H9 (cell line): ENCODE results near the gene BCL11B. TPM values are rescaled to one million over a fixed set of nuclear protein-coding genes. Genes with fewer than 3 reads are reported as not detected.

Experiments used
- DNase-seq: peaks from one replicate; pipeline ENCODE4 v3.0.0-alpha.2; 2017
- H2AFZ ChIP-seq: one replicate; pipeline ENCODE4 v1.6.1; 2013; ENCODE audit warnings: mild to moderate bottlenecking, low read length, control low read depth, moderate library complexity
- H2AK5ac ChIP-seq: 2 replicates; pipeline ENCODE4 v1.6.1; 2013; ENCODE audit warnings: low read length, control low read depth, mixed read lengths; ENCODE audit not compliant: insufficient read length
- H2BK120ac ChIP-seq: one replicate; pipeline ENCODE4 v1.6.1; 2013; ENCODE audit warnings: low read depth, mild to moderate bottlenecking, low read length, control low read depth, inconsistent platforms; ENCODE audit not compliant: poor library complexity, severe bottlenecking
- H2BK12ac ChIP-seq: 2 replicates; pipeline ENCODE4 v1.6.1; 2013; ENCODE audit warnings: low read length, control low read depth, mixed read lengths, low read depth; ENCODE audit not compliant: insufficient read length
- H2BK15ac ChIP-seq: 2 replicates; pipeline ENCODE4 v1.6.1; 2013; ENCODE audit warnings: low read depth, low read length, control low read depth
- H2BK20ac ChIP-seq: one replicate; pipeline ENCODE4 v1.6.1; 2013; ENCODE audit warnings: low read depth, mild to moderate bottlenecking, low read length, control low read depth, inconsistent platforms; ENCODE audit not compliant: poor library complexity, severe bottlenecking
- H2BK5ac ChIP-seq: 2 replicates; pipeline ENCODE4 v1.6.1; 2013; ENCODE audit warnings: low read length, control low read depth, mixed read lengths; ENCODE audit not compliant: insufficient read length
- H3K14ac ChIP-seq: 2 replicates; pipeline ENCODE4 v1.6.1; 2013; ENCODE audit warnings: low read length, control low read depth; ENCODE audit not compliant: insufficient read depth
- H3K18ac ChIP-seq: 2 replicates; pipeline ENCODE4 v1.6.1; 2013; ENCODE audit warnings: low read depth, mild to moderate bottlenecking, mixed read lengths, low read length, control low read depth; ENCODE audit not compliant: insufficient read length
- H3K23ac ChIP-seq: 2 replicates; pipeline ENCODE4 v1.6.1; 2013; ENCODE audit warnings: low read length, control low read depth, mixed read lengths, low read depth; ENCODE audit not compliant: insufficient read length
- H3K23me2 ChIP-seq: 2 replicates; pipeline ENCODE4 v1.6.1; 2013; ENCODE audit warnings: low read depth, mild to moderate bottlenecking, mixed read lengths, low read length, control low read depth; ENCODE audit not compliant: insufficient read length, poor library complexity, severe bottlenecking
- H3K27ac ChIP-seq: 2 replicates; pipeline ENCODE4 v1.5.1; 2013; ENCODE audit warnings: low read length, control low read depth, mixed read lengths, low read depth; ENCODE audit not compliant: insufficient read length
- H3K27me3 ChIP-seq: 2 replicates; pipeline ENCODE4 v1.6.1; 2013; ENCODE audit warnings: low read length, control low read depth, inconsistent platforms; ENCODE audit not compliant: insufficient read depth
- H3K4ac ChIP-seq: 2 replicates; pipeline ENCODE4 v1.6.1; 2013; ENCODE audit warnings: low read depth, mild to moderate bottlenecking, control low read depth, inconsistent platforms, low read length, moderate library complexity
- H3K4me1 ChIP-seq: 2 replicates; pipeline ENCODE4 v1.6.1; 2013; ENCODE audit warnings: low read length, control low read depth, inconsistent platforms; ENCODE audit not compliant: insufficient read depth
- H3K4me2 ChIP-seq: 2 replicates; pipeline ENCODE4 v1.6.1; 2013; ENCODE audit warnings: low read length, control low read depth, mixed read lengths; ENCODE audit not compliant: insufficient read length, insufficient read depth
- H3K56ac ChIP-seq: 2 replicates; pipeline ENCODE4 v1.6.1; 2013; ENCODE audit warnings: low read depth, mild to moderate bottlenecking, mixed read lengths, low read length, control low read depth; ENCODE audit not compliant: insufficient read length
- H3K79me1 ChIP-seq: 2 replicates; pipeline ENCODE4 v1.6.1; 2013; ENCODE audit warnings: low read depth, mild to moderate bottlenecking, moderate library complexity, low read length, control low read depth, inconsistent platforms; ENCODE audit not compliant: insufficient read depth, poor library complexity, severe bottlenecking
- H3K79me2 ChIP-seq: 2 replicates; pipeline ENCODE4 v1.6.1; 2013; ENCODE audit warnings: low read length, control low read depth, inconsistent platforms; ENCODE audit not compliant: insufficient read depth
- H3K9ac ChIP-seq: 2 replicates; pipeline ENCODE4 v1.6.1; 2013; ENCODE audit warnings: low read length, control low read depth, mixed read lengths; ENCODE audit not compliant: insufficient read length; ENCODE audit errors: extremely low read depth
- H3K9me3 ChIP-seq: one replicate; pipeline ENCODE4 v1.6.1; 2013; ENCODE audit warnings: low read depth, low read length, inconsistent platforms; ENCODE audit not compliant: control insufficient read depth
- H3T11ph ChIP-seq: one replicate; pipeline ENCODE4 v1.6.1; 2013; ENCODE audit warnings: mild to moderate bottlenecking, low read length, control low read depth, inconsistent platforms
- H4K20me1 ChIP-seq: one replicate; pipeline ENCODE4 v1.6.1; 2013; ENCODE audit not compliant: control insufficient read depth, insufficient read length, insufficient read depth
- H4K5ac ChIP-seq: 2 replicates; pipeline ENCODE4 v1.6.1; 2013; ENCODE audit warnings: low read depth, mild to moderate bottlenecking, mixed read lengths, low read length, control low read depth; ENCODE audit not compliant: insufficient read length
- H4K8ac ChIP-seq: replicated peaks from 2 replicates; pipeline ENCODE4 v1.6.1; 2013; ENCODE audit warnings: low read length, control low read depth, mixed read lengths, low read depth; ENCODE audit not compliant: insufficient read length
- H4K91ac ChIP-seq: 2 replicates; pipeline ENCODE4 v1.6.1; 2013; ENCODE audit warnings: low read depth, mild to moderate bottlenecking, moderate library complexity, mixed read lengths, low read length, control low read depth; ENCODE audit not compliant: insufficient read length
- H3K27ac Mint-ChIP-seq, 3 experiments: 2 replicates in 2 of 3; 3 replicates in 1 of 3; pipeline ENCODE4 v1.8.0; 2020 to 2021; ENCODE audit warnings: mixed read lengths in 3 of 3, mild to moderate bottlenecking in 1 of 3, moderate library complexity in 1 of 3
- H3K27me3 Mint-ChIP-seq: 2 replicates; pipeline ENCODE4 v1.8.0; 2021; ENCODE audit warnings: low read depth, mild to moderate bottlenecking, moderate library complexity, mixed read lengths
- H3K36me3 Mint-ChIP-seq, 3 experiments: 2 replicates in 2 of 3; 3 replicates in 1 of 3; pipeline ENCODE4 v1.8.0; 2020 to 2021; ENCODE audit warnings: low read depth in 3 of 3, mixed read lengths in 3 of 3; ENCODE audit not compliant: insufficient read depth in 1 of 3
- H3K4me1 Mint-ChIP-seq, 2 experiments: 2 replicates each; pipeline ENCODE4 v1.8.0; 2020; ENCODE audit warnings: mixed read lengths in 2 of 2
- H3K4me3 Mint-ChIP-seq, 2 experiments: 2 replicates in 1 of 2; 3 replicates in 1 of 2; pipeline ENCODE4 v1.8.0; 2020 to 2021; ENCODE audit warnings: mild to moderate bottlenecking in 2 of 2, mixed read lengths in 2 of 2, moderate library complexity in 1 of 2
- H3K9me3 Mint-ChIP-seq, 2 experiments: 2 replicates in 1 of 2; 3 replicates in 1 of 2; pipeline ENCODE4 v1.8.0; 2020; ENCODE audit warnings: mild to moderate bottlenecking in 2 of 2, mixed read lengths in 2 of 2, moderate library complexity in 1 of 2
- CTCF ChIP-seq: fragments of 200-600 bp; sonication (generic); conservative IDR thresholded peaks from 3 replicates; pipeline ENCODE4 v1.8.0; 2021; ENCODE audit warnings: antibody characterized with exemption, mild to moderate bottlenecking
- WGBS: extraction: QIAGEN DNeasy Blood & Tissue Kit; methylation state at CpG from one replicate; pipeline ENCODE4 v1.1.7; 2013; ENCODE audit warnings: missing lambda C conversion rate, low lambda C conversion rate, mixed read lengths; ENCODE audit not compliant: insufficient read length; ENCODE audit errors: extremely low coverage; 5-methylcytosine and 5-hydroxymethylcytosine counted together
- total RNA-seq: library from RNA; stranded (reverse); gene quantifications from 2 replicates; pipeline ENCODE4 v1.2.1, GENCODE V29; 2021

BCL11B gene
- total RNA-seq, 1 experiment from 2014 or later, result 4.9 TPM

GRCh38 chr14:99257673-99258221 lies 14.2 kb downstream of the BCL11B start:
- H3K9ac ChIP-seq, result no peak overlapping the region
- H3K9me3 Mint-ChIP-seq, result no peaks in the 10 kb centered on the region
- H3K14ac ChIP-seq, result no peak overlapping the region
- H3K79me1 ChIP-seq, result no peaks in the 10 kb centered on the region
- no peak overlapping the region for H2AK5ac ChIP-seq
- no peak overlapping the region for H4K5ac ChIP-seq
- no CpG with 5 or more reads among the region's 16 CpGs for WGBS
- no peak for TF ChIP-seq CTCF
- peak overlapping the region in 1 of 3 experiments; percentile 65; a peak in 1 of 7 replicates for H3K27ac Mint-ChIP-seq
- H4K8ac ChIP-seq, result no peak overlapping the region
- no peak overlapping the region for H3K56ac ChIP-seq
- H2BK20ac ChIP-seq, result no peak overlapping the region
- peaks cover 13% of the 10 kb centered on the region for H3K4me1 ChIP-seq
- no peak overlapping the region for H3K27ac ChIP-seq
- H3K23ac ChIP-seq, result no peak overlapping the region
- peaks cover 5% of the 10 kb centered on the region for H4K20me1 ChIP-seq
- no peak overlapping the region for H3K18ac ChIP-seq
- H4K91ac ChIP-seq, result peak overlapping the region; percentile 6
- H3K27me3 ChIP-seq, result no peaks in the 10 kb centered on the region
- H3K4ac ChIP-seq, result no peak overlapping the region; the same call in 1 of the 2 replicates
- no peak overlapping the region for H2BK5ac ChIP-seq
- H3K27me3 Mint-ChIP-seq, result no peaks in the 10 kb centered on the region
- no peak overlapping the region for H2BK120ac ChIP-seq
- H3K4me3 Mint-ChIP-seq, result peak overlapping the region in 1 of 2 experiments; percentile 60; a peak in 3 of 5 replicates
- no peaks in the 10 kb centered on the region for H3K9me3 ChIP-seq
- H2BK15ac ChIP-seq, result no peak overlapping the region
- no peak overlapping the region for H2BK12ac ChIP-seq
- H3K4me1 Mint-ChIP-seq, result peaks cover 62 to 65% of the 10 kb centered on the region in 2 experiments
- H3K79me2 ChIP-seq, result peaks cover 2% of the 10 kb centered on the region; the same call in 1 of the 2 replicates
- DNase-seq, result no peak
- no peak overlapping the region for H2AFZ ChIP-seq
- H3K36me3 Mint-ChIP-seq, result peaks cover 0 to 9% (median 1%) of the 10 kb centered on the region in 3 experiments; a peak in 2 of 7 replicates
- no peak overlapping the region for H3K4me2 ChIP-seq
- no peak overlapping the region for H3T11ph ChIP-seq
- no peaks in the 10 kb centered on the region for H3K23me2 ChIP-seq
